Vagina (tissue), 2 donors: Measurements from ENCODE around the gene FAM241A.

Experiments
- POLR2A ChIP-seq, 2 donors: fragments of 450-650 bp; IDR thresholded peaks; one replicate each; pipeline ENCODE4 v1.6.1; 2017; ENCODE audit warnings: antibody characterized with exemption in 2 of 2, mild to moderate bottlenecking in 2 of 2, moderate library complexity in 2 of 2
- TF ChIP-seq, protein P1 (sequence below), 3 experiments: fragments of 450-650 bp in 2 of 3; fragments of 200-600 bp in 1 of 3; sonication (generic) in 1 of 3; IDR thresholded peaks; one replicate each; pipeline ENCODE4 v1.5.1; 2017 to 2019; ENCODE audit warnings: antibody characterized with exemption in 3 of 3, mild to moderate bottlenecking in 2 of 3, moderate library complexity in 2 of 3

GRCh38 chr4:112189754-112190153 is 44.5 kb downstream of the FAM241A start:
- TF ChIP-seq, protein P1, sequence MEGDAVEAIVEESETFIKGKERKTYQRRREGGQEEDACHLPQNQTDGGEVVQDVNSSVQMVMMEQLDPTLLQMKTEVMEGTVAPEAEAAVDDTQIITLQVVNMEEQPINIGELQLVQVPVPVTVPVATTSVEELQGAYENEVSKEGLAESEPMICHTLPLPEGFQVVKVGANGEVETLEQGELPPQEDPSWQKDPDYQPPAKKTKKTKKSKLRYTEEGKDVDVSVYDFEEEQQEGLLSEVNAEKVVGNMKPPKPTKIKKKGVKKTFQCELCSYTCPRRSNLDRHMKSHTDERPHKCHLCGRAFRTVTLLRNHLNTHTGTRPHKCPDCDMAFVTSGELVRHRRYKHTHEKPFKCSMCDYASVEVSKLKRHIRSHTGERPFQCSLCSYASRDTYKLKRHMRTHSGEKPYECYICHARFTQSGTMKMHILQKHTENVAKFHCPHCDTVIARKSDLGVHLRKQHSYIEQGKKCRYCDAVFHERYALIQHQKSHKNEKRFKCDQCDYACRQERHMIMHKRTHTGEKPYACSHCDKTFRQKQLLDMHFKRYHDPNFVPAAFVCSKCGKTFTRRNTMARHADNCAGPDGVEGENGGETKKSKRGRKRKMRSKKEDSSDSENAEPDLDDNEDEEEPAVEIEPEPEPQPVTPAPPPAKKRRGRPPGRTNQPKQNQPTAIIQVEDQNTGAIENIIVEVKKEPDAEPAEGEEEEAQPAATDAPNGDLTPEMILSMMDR (IDR thresholded peaks at IDR 0.05): no peak
- no peak for TF ChIP-seq POLR2A (IDR thresholded peaks at IDR 0.05)
